OCI-LY1 (cell line): ENCODE measurements around the gene TM4SF18.

Source experiments
- CTCF ChIP-seq: fragments of 200-600 bp; sonication (generic), shearing (Covaris generic); IDR thresholded peaks from 2 replicates; pipeline ENCODE4 v1.5.1; 2017; ENCODE audit warnings: mild to moderate bottlenecking, antibody characterized with exemption, low read length, moderate library complexity, mixed read lengths
- EZH2 ChIP-seq: fragments of 200-600 bp; sonication (generic), shearing (Covaris generic); IDR thresholded peaks from 2 replicates; pipeline ENCODE4 v1.8.0; 2017; ENCODE audit warnings: borderline replicate concordance, mixed run types, mild to moderate bottlenecking, antibody characterized with exemption, low read length, moderate library complexity, mixed read lengths

- no peak for TF ChIP-seq CTCF
- no peak for TF ChIP-seq EZH2
These were observed 35.5 kb upstream of the TM4SF18 start for GRCh38 chr3:149368674-149369497.
